Testis (tissue), 2 donors: ENCODE measurements around the gene ZNF845.

Source experiments
- POLR2A ChIP-seq: fragments of 450-650 bp; IDR thresholded peaks from one replicate; pipeline ENCODE4 v1.6.1; 2017; ENCODE audit warnings: antibody characterized with exemption, mild to moderate bottlenecking, moderate library complexity
- TF ChIP-seq, protein P1 (sequence below), 3 experiments: fragments of 450-650 bp in 2 of 3; fragments of 200-600 bp in 1 of 3; sonication (generic) in 1 of 3; IDR thresholded peaks; one replicate each; pipeline ENCODE4 v1.5.1; 2016 to 2019; ENCODE audit warnings: antibody characterized with exemption in 3 of 3, mild to moderate bottlenecking in 2 of 3, moderate library complexity in 1 of 3

DNA sequence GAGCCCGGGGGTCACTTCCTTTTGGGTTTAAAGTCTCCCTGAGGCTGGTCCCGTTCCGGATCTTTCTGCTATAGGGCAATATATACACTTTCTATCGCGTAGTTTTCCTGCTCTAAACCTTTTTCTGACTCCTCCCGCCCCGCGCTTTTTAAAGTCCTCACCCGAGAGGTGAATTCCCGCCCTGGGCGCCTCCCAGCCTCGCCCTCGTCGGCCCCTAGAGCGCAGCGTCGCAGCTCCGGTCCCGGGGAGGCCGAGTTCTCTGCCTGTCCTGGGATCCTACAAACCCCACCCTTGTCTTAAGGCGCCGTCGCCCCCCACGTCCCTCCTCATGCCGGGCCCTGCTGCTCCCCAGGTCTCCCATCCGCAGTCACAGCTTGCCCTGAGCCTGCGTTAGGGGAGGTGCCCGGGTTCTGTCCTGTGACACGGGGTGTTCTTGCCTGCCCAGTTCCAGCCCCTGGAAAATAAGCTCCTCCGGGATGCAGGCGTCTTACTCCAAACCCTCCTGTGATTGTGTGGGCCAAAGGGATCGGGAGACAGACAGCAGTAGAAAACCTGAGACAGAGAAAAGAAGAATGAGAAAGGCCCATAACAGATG is 32.4 kb downstream of the ZNF845 start:
- TF ChIP-seq, protein P1, sequence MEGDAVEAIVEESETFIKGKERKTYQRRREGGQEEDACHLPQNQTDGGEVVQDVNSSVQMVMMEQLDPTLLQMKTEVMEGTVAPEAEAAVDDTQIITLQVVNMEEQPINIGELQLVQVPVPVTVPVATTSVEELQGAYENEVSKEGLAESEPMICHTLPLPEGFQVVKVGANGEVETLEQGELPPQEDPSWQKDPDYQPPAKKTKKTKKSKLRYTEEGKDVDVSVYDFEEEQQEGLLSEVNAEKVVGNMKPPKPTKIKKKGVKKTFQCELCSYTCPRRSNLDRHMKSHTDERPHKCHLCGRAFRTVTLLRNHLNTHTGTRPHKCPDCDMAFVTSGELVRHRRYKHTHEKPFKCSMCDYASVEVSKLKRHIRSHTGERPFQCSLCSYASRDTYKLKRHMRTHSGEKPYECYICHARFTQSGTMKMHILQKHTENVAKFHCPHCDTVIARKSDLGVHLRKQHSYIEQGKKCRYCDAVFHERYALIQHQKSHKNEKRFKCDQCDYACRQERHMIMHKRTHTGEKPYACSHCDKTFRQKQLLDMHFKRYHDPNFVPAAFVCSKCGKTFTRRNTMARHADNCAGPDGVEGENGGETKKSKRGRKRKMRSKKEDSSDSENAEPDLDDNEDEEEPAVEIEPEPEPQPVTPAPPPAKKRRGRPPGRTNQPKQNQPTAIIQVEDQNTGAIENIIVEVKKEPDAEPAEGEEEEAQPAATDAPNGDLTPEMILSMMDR (IDR thresholded peaks at IDR 0.05), result no peak
- no peak for TF ChIP-seq POLR2A
